Chondrocyte (in vitro differentiated cells): Measurements from ENCODE around the gene TMEM63B. TPM values are rescaled to one million over a fixed set of nuclear protein-coding genes. Genes with fewer than 3 reads are reported as not detected.
"Not testable (repeated sequence)": the region's sequence is repeated elsewhere in the genome, so short reads cannot be mapped to it uniquely, and the experiment has no call there.

Source experiments
- DNase-seq: peaks from one replicate; pipeline ENCODE4 v3.0.0; 2021; ENCODE audit warnings: mixed read lengths, low spot score
- H3K27ac Mint-ChIP-seq: one replicate; pipeline ENCODE4 v1.8.0; 2021; ENCODE audit warnings: mild to moderate bottlenecking, moderate library complexity, mixed read lengths; ENCODE audit not compliant: unreplicated experiment
- H3K27me3 Mint-ChIP-seq: 2 replicates; pipeline ENCODE4 v1.8.0; 2021; ENCODE audit warnings: low read depth, mixed read lengths
- H3K36me3 Mint-ChIP-seq: 2 replicates; pipeline ENCODE4 v1.8.0; 2021; ENCODE audit warnings: low read depth, mixed read lengths
- H3K4me1 Mint-ChIP-seq: 2 replicates; pipeline ENCODE4 v1.8.0; 2021; ENCODE audit warnings: low read depth, mild to moderate bottlenecking, mixed read lengths
- H3K4me3 Mint-ChIP-seq: one replicate; pipeline ENCODE4 v1.8.0; 2021; ENCODE audit warnings: mild to moderate bottlenecking, moderate library complexity, mixed read lengths; ENCODE audit not compliant: unreplicated experiment
- H3K9me3 Mint-ChIP-seq: 2 replicates; pipeline ENCODE4 v1.8.0; 2021; ENCODE audit warnings: low read depth, mixed read lengths
- CTCF ChIP-seq: fragments of 200-600 bp; sonication (generic); IDR thresholded peaks from 2 replicates; pipeline ENCODE4 v1.5.0; 2021; ENCODE audit warnings: antibody characterized with exemption, mild to moderate bottlenecking, moderate library complexity
- total RNA-seq: library from RNA; stranded (reverse); gene quantifications from 3 replicates; pipeline ENCODE4 v1.2.1, GENCODE V29; 2021

TMEM63B gene
- total RNA-seq, 1 donor from 2014 or later, result 40.7 TPM

- DNase-seq, result no peak
- Mint-ChIP-seq H3K9me3 (no peaks in the 10 kb centered on the region), H3K36me3 (no peaks in the 10 kb centered on the region), H3K4me3 (no peak overlapping the region), H3K4me1 (peaks cover 29% of the 10 kb centered on the region), H3K27me3 (peaks cover 1% of the 10 kb centered on the region), H3K27ac (no peak overlapping the region)
- no peak for TF ChIP-seq CTCF
Measured at GRCh38 chr6:44180406-44180805, 53.1 kb downstream of the TMEM63B start.

GRCh38 chr6:44180886-44181285 is 53.5 kb downstream of the TMEM63B start:
- no peak for DNase-seq
- H3K27me3 Mint-ChIP-seq, result peaks cover 2% of the 10 kb centered on the region
- no peak overlapping the region for H3K4me3 Mint-ChIP-seq
- H3K4me1 Mint-ChIP-seq, result peaks cover 29% of the 10 kb centered on the region
- no peak overlapping the region for H3K27ac Mint-ChIP-seq
- H3K9me3 Mint-ChIP-seq, result no peaks in the 10 kb centered on the region
- no peaks in the 10 kb centered on the region for H3K36me3 Mint-ChIP-seq
- no peak for TF ChIP-seq CTCF

GRCh38 chr6:44181784-44182183 is 54.4 kb downstream of the TMEM63B start:
- DNase-seq, H3K9me3 Mint-ChIP-seq, H3K27ac Mint-ChIP-seq, H3K4me3 Mint-ChIP-seq, H3K27me3 Mint-ChIP-seq, H3K36me3 Mint-ChIP-seq: not testable (repeated sequence)
- peaks cover 28% of the 10 kb centered on the region for H3K4me1 Mint-ChIP-seq

GRCh38 chr6:44182911-44183390 is 55.6 kb downstream of the TMEM63B start:
- Mint-ChIP-seq H3K9me3 (no peaks in the 10 kb centered on the region), H3K27ac (no peak overlapping the region), H3K27me3 (peaks cover 7% of the 10 kb centered on the region), H3K4me1 (peaks cover 17% of the 10 kb centered on the region), H3K4me3 (no peak overlapping the region), H3K36me3 (no peaks in the 10 kb centered on the region)
- DNase-seq, result no peak
- no peak for TF ChIP-seq CTCF

GRCh38 chr6:44183783-44184182 is 56.4 kb downstream of the TMEM63B start:
- Mint-ChIP-seq H3K27me3 (peaks cover 7% of the 10 kb centered on the region), H3K27ac (no peak overlapping the region), H3K4me1 (peaks cover 11% of the 10 kb centered on the region)

GRCh38 chr6:44185356-44185755 is 58.0 kb downstream of the TMEM63B start:
- DNase-seq, H3K9me3 Mint-ChIP-seq, H3K4me1 Mint-ChIP-seq, H3K4me3 Mint-ChIP-seq, H3K27me3 Mint-ChIP-seq, H3K36me3 Mint-ChIP-seq, H3K27ac Mint-ChIP-seq: not testable (repeated sequence)

More at GRCh38 chr6:44183783-44184182, 56.4 kb downstream of the TMEM63B start:
- no peak for TF ChIP-seq CTCF
- Mint-ChIP-seq H3K36me3 (no peaks in the 10 kb centered on the region), H3K9me3 (no peaks in the 10 kb centered on the region), H3K4me3 (no peak overlapping the region)
- no peak for DNase-seq
